Measurements from ENCODE around the gene DRC1. TPM values are rescaled to one million over a fixed set of nuclear protein-coding genes. Genes with fewer than 3 reads are reported as not detected.

The DRC1 gene
- total RNA-seq, 1 experiment from 2014 or later, result not detected

DNA sequence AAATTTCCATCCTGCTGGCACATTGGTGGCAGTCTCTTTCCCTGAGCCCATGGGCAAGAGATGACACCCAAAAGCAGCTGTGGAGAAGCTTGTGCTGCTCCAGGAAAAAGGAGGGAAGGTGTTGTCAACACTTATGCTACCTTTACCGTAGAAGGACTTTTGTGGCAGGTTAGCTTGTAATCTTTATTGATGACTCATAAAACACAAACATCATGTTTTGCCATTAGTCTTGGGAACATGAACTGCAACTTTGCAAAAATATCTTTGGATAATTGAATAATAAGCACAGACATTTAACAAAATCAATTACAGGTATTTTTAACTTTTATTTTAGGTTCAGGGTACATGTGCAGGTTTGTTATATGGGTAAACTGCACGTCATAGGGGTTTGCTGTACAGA lies 33.4 kb downstream of the DRC1 start:
- CTCF ChIA-PET, result no interaction called here
- no peaks in the 10 kb centered on the region for H3K9me3 ChIP-seq (ENCODE audit: control insufficient read depth in 1 of 2, insufficient read depth in 1 of 2, low read depth in 1 of 2, low read length in 2 of 2)
- TF ChIP-seq, protein P1, sequence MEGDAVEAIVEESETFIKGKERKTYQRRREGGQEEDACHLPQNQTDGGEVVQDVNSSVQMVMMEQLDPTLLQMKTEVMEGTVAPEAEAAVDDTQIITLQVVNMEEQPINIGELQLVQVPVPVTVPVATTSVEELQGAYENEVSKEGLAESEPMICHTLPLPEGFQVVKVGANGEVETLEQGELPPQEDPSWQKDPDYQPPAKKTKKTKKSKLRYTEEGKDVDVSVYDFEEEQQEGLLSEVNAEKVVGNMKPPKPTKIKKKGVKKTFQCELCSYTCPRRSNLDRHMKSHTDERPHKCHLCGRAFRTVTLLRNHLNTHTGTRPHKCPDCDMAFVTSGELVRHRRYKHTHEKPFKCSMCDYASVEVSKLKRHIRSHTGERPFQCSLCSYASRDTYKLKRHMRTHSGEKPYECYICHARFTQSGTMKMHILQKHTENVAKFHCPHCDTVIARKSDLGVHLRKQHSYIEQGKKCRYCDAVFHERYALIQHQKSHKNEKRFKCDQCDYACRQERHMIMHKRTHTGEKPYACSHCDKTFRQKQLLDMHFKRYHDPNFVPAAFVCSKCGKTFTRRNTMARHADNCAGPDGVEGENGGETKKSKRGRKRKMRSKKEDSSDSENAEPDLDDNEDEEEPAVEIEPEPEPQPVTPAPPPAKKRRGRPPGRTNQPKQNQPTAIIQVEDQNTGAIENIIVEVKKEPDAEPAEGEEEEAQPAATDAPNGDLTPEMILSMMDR (IDR thresholded peaks at IDR 0.05 in 2 of 3, conservative IDR thresholded peaks at IDR 0.05 in 1 of 3; ENCODE audit: borderline replicate concordance in 1 of 3, insufficient read depth in 1 of 3, low read depth in 2 of 3, low read length in 2 of 3), result no peak
- TF ChIP-seq FOSL1 (IDR thresholded peaks at IDR 0.05; ENCODE audit: low read depth) (no peak), POLR2A (IDR thresholded peaks at IDR 0.05; ENCODE audit: borderline replicate concordance, extremely low read depth, insufficient read depth, insufficient read length) (no peak), JUND (IDR thresholded peaks at IDR 0.05) (no peak), SIN3A (IDR thresholded peaks at IDR 0.05; ENCODE audit: low read depth) (no peak), EZH2 (IDR thresholded peaks at IDR 0.05) (no peak), ELF1 (IDR thresholded peaks at IDR 0.05; ENCODE audit: borderline replicate concordance, low read depth) (no peak), EZH2phosphoT487 (IDR thresholded peaks at IDR 0.05; ENCODE audit: borderline replicate concordance) (no peak), TCF7L2 (IDR thresholded peaks at IDR 0.05; ENCODE audit: borderline replicate concordance, extremely low read depth, insufficient read depth, insufficient read length) (no peak), SP1 (IDR thresholded peaks at IDR 0.05; ENCODE audit: low read depth) (no peak), YY1 (IDR thresholded peaks at IDR 0.05; ENCODE audit: extremely low read depth, insufficient replicate concordance, low read depth, low read length) (no peak), POLR2AphosphoS5 (IDR thresholded peaks at IDR 0.05; ENCODE audit: low read depth, low read length) (no peak)
- TF ChIP-seq, protein P2, sequence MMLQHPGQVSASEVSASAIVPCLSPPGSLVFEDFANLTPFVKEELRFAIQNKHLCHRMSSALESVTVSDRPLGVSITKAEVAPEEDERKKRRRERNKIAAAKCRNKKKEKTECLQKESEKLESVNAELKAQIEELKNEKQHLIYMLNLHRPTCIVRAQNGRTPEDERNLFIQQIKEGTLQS (IDR thresholded peaks at IDR 0.05), result no peak
- no peak overlapping the region for H2AFZ ChIP-seq (ENCODE audit: low read depth, low read length, poor library complexity, severe bottlenecking)
- BruUV-seq (replicated peaks), result no TSS peak
- RAD21 ChIA-PET (ENCODE audit: low non-redundant PET in 1 of 2, low total read pairs in 2 of 2, uncharacterized antibody in 2 of 2, unreplicated experiment in 2 of 2), result no interaction called here
- H3K27me3 ChIP-seq (ENCODE audit: insufficient read depth, low read length), result no peaks in the 10 kb centered on the region
- intact Hi-C loops (cut with micrococcal nuclease), result no loop called here
- no peak overlapping the region for H3K9ac ChIP-seq (ENCODE audit: low read length)
- no peaks in the 10 kb centered on the region for H3K4me1 ChIP-seq (ENCODE audit: control insufficient read depth in 1 of 2, insufficient read depth in 2 of 2, low read length in 2 of 2)
- POLR2A ChIA-PET, result no interaction called here
- no peaks in the 10 kb centered on the region for H3K9me2 ChIP-seq (ENCODE audit: insufficient read depth)
- H3K36me3 ChIP-seq (ENCODE audit: control insufficient read depth in 1 of 2, insufficient read depth in 2 of 2, low read length in 2 of 2), result no peaks in the 10 kb centered on the region
- H3K4me2 ChIP-seq (ENCODE audit: low read length), result no peak overlapping the region
- no peaks in the 10 kb centered on the region for H4K20me1 ChIP-seq (ENCODE audit: insufficient read depth)
- no peak overlapping the region for H3K27ac ChIP-seq (ENCODE audit: low read depth, low read length)
- H3K79me2 ChIP-seq (ENCODE audit: insufficient read depth, low read length), result no peaks in the 10 kb centered on the region
- H3K4me3 ChIP-seq (replicated peaks in 1 of 2; ENCODE audit: low read depth in 1 of 2, low read length in 2 of 2), result no peak overlapping the region
- DNase-seq (ENCODE audit: low read depth, low spot score) (no peak), ATAC-seq (no peak)
